Chondrocyte (in vitro differentiated cells): ENCODE results near the gene QSOX1. TPM values are rescaled to one million over a fixed set of nuclear protein-coding genes. Genes with fewer than 3 reads are reported as not detected.

Source experiments
- DNase-seq: peaks from one replicate; pipeline ENCODE4 v3.0.0; 2021; ENCODE audit warnings: mixed read lengths, low spot score
- H3K27ac Mint-ChIP-seq: one replicate; pipeline ENCODE4 v1.8.0; 2021; ENCODE audit warnings: mild to moderate bottlenecking, moderate library complexity, mixed read lengths; ENCODE audit not compliant: unreplicated experiment
- H3K27me3 Mint-ChIP-seq: 2 replicates; pipeline ENCODE4 v1.8.0; 2021; ENCODE audit warnings: low read depth, mixed read lengths
- H3K36me3 Mint-ChIP-seq: 2 replicates; pipeline ENCODE4 v1.8.0; 2021; ENCODE audit warnings: low read depth, mixed read lengths
- H3K4me1 Mint-ChIP-seq: 2 replicates; pipeline ENCODE4 v1.8.0; 2021; ENCODE audit warnings: low read depth, mild to moderate bottlenecking, mixed read lengths
- H3K4me3 Mint-ChIP-seq: one replicate; pipeline ENCODE4 v1.8.0; 2021; ENCODE audit warnings: mild to moderate bottlenecking, moderate library complexity, mixed read lengths; ENCODE audit not compliant: unreplicated experiment
- H3K9me3 Mint-ChIP-seq: 2 replicates; pipeline ENCODE4 v1.8.0; 2021; ENCODE audit warnings: low read depth, mixed read lengths
- total RNA-seq: library from RNA; stranded (reverse); gene quantifications from 3 replicates; pipeline ENCODE4 v1.2.1, GENCODE V29; 2021
- TF ChIP-seq, protein P1 (sequence below): fragments of 200-600 bp; sonication (generic); IDR thresholded peaks from 2 replicates; pipeline ENCODE4 v1.5.0; 2021; ENCODE audit warnings: antibody characterized with exemption, mild to moderate bottlenecking, moderate library complexity

QSOX1 gene
- total RNA-seq, 1 donor from 2014 or later: 232 TPM

DNA sequence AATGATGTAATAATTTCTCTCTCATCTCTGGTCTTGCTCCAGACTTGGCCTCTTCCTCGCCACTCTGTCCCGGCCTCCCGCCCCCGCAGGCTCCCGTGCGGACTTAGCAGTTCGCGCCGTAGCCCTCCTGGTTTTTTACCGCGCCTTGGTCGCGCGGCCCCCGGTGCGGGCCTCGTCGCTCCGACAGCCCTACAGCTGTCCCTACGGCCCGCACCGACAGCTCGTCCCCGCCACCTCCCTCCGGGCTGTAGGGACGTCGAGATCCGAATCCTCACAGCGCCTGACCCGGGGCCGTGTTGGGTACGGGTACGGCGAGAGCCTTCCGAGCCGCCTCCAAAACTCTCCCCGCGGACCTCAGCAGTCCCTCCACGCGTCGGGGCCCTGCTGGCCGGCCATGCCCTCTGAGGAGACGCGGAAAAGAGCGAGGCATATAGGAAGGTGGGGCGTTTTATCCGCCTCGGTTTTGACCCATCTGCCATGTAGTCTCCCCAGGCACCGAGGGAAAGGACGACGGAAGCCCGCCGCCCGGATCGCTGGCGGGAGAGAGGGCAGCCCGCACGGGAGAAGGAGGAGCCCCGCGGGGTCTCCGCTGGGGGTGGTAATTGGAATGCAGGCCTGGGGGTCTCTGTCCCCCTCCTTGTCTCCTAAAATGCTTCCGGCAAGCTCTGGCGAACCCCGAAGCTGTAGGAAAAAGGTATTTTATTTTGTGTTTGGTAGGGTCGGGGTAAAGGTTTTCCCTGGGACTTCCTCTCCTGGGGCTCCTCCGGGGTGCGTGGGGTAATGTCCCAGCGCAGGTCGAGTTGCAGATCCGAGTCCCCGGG is 78.7 kb downstream of the QSOX1 start:
- TF ChIP-seq, protein P1, sequence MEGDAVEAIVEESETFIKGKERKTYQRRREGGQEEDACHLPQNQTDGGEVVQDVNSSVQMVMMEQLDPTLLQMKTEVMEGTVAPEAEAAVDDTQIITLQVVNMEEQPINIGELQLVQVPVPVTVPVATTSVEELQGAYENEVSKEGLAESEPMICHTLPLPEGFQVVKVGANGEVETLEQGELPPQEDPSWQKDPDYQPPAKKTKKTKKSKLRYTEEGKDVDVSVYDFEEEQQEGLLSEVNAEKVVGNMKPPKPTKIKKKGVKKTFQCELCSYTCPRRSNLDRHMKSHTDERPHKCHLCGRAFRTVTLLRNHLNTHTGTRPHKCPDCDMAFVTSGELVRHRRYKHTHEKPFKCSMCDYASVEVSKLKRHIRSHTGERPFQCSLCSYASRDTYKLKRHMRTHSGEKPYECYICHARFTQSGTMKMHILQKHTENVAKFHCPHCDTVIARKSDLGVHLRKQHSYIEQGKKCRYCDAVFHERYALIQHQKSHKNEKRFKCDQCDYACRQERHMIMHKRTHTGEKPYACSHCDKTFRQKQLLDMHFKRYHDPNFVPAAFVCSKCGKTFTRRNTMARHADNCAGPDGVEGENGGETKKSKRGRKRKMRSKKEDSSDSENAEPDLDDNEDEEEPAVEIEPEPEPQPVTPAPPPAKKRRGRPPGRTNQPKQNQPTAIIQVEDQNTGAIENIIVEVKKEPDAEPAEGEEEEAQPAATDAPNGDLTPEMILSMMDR: no peak
- H3K36me3 Mint-ChIP-seq: no peaks in the 10 kb centered on the region
- no peaks in the 10 kb centered on the region for H3K9me3 Mint-ChIP-seq
- no peak overlapping the region for H3K4me3 Mint-ChIP-seq
- H3K4me1 Mint-ChIP-seq: peaks cover 24% of the 10 kb centered on the region
- peaks cover 66% of the 10 kb centered on the region for H3K27me3 Mint-ChIP-seq
- DNase-seq: no peak
- no peak overlapping the region for H3K27ac Mint-ChIP-seq

DNA sequence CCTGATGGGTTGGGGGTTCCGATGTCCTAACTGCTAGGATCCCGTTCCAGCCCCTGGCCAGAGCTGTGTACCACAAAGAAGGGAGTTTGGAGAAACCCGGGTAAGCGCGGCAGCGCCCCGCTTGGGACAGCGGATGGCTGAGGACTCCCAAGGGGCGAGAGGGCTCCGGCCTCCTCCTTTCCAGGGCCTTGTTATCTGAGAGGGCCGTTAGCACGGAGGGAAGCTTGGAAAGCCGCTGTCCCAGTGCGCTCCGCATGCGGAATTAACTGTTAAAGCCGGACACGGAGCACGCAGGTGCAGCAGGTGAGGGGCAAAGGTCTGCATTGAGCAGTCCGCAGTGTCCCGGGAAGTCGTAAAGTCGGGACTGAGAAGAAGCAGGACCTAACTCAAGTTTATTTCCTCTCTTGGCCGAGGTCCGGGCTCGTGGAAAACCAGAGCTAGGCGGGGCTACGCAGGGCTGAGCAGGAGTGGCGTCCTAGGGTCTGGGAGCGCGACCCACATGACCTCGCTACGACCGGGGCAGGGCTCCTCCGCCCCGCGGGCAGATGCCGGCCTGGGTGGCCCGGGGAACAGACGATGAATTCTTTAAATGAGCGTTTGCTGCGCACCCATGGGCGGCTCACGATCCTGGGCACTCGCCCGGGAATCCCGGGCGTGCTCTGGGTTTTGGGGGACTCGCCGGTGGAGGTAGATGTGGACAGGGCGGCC is 79.9 kb downstream of the QSOX1 start:
- no peaks in the 10 kb centered on the region for H3K9me3 Mint-ChIP-seq
- H3K4me3 Mint-ChIP-seq: no peak overlapping the region
- TF ChIP-seq, protein P1: no peak

DNA sequence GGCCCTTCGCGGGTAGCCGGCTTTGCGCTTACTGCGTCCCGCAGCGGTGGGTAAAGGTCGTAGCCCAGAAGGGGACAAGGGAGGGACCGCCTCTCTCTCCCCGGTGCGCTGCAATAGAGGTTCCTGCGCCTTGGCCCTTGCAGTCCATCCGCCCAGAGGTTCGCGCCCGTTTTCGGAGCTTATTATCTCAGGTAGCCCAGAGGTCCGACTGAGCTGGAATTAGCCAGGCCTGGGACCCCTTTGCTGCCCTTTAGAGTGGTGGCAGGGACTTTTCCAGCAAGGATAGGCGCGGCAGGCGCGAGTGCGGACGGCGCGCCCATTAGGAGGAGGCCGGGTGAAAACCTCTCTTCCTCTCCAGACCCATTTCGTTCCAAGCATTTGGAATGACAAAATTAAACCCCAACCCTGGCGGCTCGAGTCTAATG is 80.4 kb downstream of the QSOX1 start:
- H3K36me3 Mint-ChIP-seq: no peaks in the 10 kb centered on the region
- H3K27me3 Mint-ChIP-seq: peaks cover 77% of the 10 kb centered on the region
- H3K27ac Mint-ChIP-seq: no peak overlapping the region
- H3K9me3 Mint-ChIP-seq: no peaks in the 10 kb centered on the region
- no peak overlapping the region for H3K4me3 Mint-ChIP-seq
- TF ChIP-seq, protein P1: no peak
- peak; percentile 76 for DNase-seq
- peaks cover 24% of the 10 kb centered on the region for H3K4me1 Mint-ChIP-seq

More for the DNA sequence above, 79.9 kb downstream of the QSOX1 start:
- Mint-ChIP-seq H3K27ac (no peak overlapping the region), H3K4me1 (peaks cover 24% of the 10 kb centered on the region), H3K36me3 (no peaks in the 10 kb centered on the region), H3K27me3 (peaks cover 72% of the 10 kb centered on the region)
- DNase-seq: no peak

DNA sequence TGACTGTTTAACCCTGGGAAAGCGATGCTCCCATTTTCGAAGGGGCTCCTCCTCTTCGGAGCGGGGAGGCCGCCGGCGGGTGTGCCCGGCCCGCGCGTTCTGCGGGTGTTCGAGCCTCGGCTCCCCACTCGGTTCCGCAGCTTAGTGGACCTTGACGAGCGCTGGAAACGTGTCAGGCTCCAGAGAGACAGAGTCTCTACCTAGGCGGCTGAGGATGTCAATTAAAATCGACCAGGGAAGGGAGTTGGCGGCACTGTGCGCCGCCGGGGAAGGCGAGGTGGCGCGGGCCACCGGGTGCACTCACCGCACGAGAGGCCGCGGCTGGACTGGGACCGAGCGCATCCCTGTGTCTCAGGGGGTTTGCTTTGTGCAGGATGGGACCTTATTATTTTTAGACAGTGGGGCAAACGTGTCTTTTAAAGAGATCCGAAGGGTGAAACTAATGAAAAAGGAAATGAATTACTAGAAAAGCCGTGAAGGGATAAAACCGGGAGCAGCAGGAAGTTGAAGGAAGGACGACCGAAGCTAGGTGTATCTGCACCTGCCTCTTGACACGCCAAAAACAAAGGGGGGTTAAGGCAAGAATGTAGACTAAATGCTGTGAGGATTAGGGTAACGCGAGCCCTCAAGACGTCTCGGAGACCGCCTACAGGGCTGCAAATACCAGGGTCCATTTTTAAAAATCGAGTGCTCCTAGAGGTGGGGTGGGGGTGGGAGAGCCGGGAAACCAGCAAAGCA is 81.0 kb downstream of the QSOX1 start:
- TF ChIP-seq, protein P1: no peak
- Mint-ChIP-seq H3K27me3 (peaks cover 83% of the 10 kb centered on the region), H3K4me1 (peaks cover 24% of the 10 kb centered on the region), H3K4me3 (no peak overlapping the region), H3K36me3 (no peaks in the 10 kb centered on the region), H3K9me3 (no peaks in the 10 kb centered on the region), H3K27ac (no peak overlapping the region)
- no peak for DNase-seq
